Upper lobe of left lung (tissue), 4 donors: ENCODE data around the gene LAMB4.

Source experiments
- POLR2A ChIP-seq, 4 donors: fragments of 450-650 bp; IDR thresholded peaks; one replicate each; pipeline ENCODE4 v1.5.1; 2016 to 2017; ENCODE audit warnings: antibody characterized with exemption in 4 of 4, mild to moderate bottlenecking in 2 of 4
- POLR2AphosphoS5 ChIP-seq, 2 donors: sonication (generic); formaldehyde crosslinking; IDR thresholded peaks; one replicate each; pipeline ENCODE4 v1.5.1; 2017; ENCODE audit warnings: antibody characterized with exemption in 2 of 2

GRCh38 chr7:107993891-107994291, 136.3 kb downstream of the LAMB4 start:
- no peak for TF ChIP-seq POLR2A (IDR thresholded peaks at IDR 0.05)
- TF ChIP-seq POLR2AphosphoS5 (IDR thresholded peaks at IDR 0.05): no peak
